ENCODE measurements around the gene SFTPD. TPM values are rescaled to one million over a fixed set of nuclear protein-coding genes. Genes with fewer than 3 reads are reported as not detected.
"Not testable (repeated sequence)": the region's sequence is repeated elsewhere in the genome, so short reads cannot be mapped to it uniquely, and the experiment has no call there.

Gene SFTPD
- 0.36 TPM for total RNA-seq

GRCh38 chr10:79948976-79949722 lies at the start of gene SFTPD:
SFTPD (minus strand) TSS chr10:79949105; CDS start chr10:79946659, 2,446 bp downstream.
- intact Hi-C loops (cut with DNase I) = no loop called here
- DNase-seq (ENCODE audit: low spot score) (no peak), ATAC-seq (no peak)

DNA sequence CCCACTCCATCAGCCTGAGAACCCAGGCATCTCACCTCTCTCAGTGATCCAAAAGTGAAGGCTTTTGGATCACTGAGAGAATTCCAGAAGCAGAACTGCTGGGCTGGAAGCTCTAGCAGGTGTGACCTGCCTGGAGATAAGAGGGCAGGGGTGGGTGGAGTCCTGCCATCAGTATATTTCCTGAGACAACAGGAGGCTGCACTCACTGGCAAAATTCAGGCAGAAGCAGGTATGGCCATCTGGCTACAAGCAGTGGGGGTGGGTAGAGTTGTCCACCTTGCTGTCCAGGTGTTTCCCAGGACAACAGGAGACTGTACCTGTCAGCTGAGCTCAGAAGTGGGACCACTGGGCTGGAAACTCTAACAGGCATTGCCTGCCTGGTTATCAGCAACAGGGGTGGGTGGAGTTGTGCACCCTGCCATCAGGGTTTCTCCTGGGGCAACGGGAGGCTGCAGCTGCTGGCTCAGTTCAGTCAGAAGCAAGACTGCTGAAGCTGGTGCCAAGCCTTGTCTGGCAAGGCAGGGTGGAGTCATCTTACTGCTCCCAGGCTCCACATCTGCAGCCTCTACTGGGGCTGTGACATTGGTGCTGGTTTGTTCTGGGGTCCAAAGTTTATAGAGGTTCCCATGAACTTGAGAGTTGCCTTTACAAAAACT lies 47.2 kb upstream of the SFTPD start:
- ATAC-seq = no peak
- intact Hi-C loops (cut with DNase I) = no loop called here
- no peak for DNase-seq (ENCODE audit: low spot score)

DNA sequence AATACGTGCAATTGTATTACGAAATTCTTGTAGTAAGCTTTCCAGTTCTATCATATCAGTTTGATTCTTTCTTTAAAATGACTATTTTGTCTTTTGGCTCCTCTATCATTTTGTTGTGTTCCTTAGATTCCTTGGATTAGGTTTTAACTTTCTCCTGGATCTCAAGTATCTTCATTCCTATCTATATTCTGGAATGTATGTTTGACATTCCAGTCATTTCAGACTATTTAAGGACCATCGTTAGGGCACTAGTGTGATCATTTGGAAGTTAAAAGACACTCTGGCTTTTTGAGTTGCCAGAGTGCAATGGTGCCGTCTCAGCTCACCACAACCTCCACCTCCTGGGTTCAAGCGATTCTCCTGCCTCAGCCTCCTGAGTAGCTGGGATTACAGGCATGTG lies 45.7 kb upstream of the SFTPD start:
- intact Hi-C loops (cut with DNase I) = no loop called here
- ATAC-seq = no peak
- no peak for DNase-seq (ENCODE audit: low spot score)

GRCh38 chr10:79988199-79988598 lies 39.3 kb upstream of the SFTPD start:
- DNase-seq (ENCODE audit: low spot score); ATAC-seq; intact Hi-C loops (cut with DNase I): not testable (repeated sequence)

DNA sequence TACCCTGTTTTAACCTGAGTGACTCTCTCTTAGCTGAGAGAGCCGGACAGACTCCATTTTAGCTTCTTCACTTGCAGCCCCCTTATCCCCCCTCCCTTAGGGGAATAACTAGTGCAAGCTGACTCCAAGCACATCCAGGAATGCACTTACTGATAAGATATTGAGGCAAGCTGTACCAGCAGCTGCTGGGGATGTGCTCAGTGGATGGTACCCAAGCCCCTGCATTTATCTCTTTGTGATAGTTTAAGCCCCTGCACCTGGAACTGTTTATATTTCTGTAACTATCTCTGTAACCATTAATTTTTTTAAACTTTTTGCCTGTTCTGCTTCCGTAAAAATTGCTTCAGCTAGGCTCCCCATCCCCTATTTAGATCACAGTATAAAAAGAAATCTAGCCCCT lies 37.8 kb upstream of the SFTPD start:
- intact Hi-C loops (cut with DNase I); DNase-seq (ENCODE audit: low spot score); ATAC-seq: not testable (repeated sequence)

DNA sequence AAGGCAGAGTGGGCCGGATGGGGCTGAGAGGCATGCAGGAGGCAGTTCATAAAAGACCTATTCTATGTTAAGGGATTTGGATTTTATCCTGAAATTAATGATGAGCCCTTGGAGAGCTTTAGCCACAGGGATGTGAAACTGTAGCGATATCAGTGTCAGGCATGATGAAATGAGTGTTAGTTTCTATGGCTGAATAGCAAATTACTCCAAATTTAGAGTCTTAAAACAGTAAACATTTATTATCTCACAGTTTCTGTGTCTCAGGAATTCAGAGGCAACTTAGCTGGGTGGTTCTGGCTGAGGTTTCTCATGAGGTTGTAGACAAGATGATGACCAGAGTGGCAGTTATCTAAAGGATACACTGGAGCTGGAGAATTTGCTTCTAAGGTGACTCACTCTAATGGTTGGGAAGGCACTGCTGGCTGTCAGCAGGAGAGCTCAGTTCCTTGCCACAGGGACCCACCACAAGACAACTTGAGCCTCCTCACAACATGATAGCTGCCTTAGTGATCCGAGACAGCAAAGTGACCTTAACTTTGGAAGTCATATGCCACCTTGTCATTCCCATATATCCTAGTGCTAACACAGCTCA lies 36.7 kb upstream of the SFTPD start:
- DNase-seq (ENCODE audit: low spot score) (no peak), ATAC-seq (no peak)
- intact Hi-C loops (cut with DNase I) = no loop called here

DNA sequence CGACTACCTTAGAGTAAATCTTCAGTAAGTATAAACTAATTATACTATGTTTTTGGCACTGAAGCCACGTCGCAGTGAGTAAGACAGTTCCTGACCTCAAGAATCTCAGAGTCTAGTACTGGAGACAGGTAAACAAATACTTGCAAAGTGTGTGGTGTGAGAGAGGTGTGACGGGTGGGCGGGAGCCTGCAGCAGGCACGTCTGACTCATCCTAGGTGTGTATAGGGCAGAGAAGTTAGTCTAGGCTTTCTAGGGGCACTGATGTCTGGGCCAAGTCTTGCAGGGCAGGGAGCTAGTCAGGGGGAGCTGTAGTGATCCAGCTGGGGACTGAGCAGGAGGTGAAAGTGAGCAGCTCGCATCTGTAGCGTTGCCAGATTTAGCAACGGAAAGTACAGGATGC lies 35.9 kb upstream of the SFTPD start:
- ATAC-seq = no peak
- intact Hi-C loops (cut with DNase I) = no loop called here
- DNase-seq (ENCODE audit: low spot score) = no peak

DNA sequence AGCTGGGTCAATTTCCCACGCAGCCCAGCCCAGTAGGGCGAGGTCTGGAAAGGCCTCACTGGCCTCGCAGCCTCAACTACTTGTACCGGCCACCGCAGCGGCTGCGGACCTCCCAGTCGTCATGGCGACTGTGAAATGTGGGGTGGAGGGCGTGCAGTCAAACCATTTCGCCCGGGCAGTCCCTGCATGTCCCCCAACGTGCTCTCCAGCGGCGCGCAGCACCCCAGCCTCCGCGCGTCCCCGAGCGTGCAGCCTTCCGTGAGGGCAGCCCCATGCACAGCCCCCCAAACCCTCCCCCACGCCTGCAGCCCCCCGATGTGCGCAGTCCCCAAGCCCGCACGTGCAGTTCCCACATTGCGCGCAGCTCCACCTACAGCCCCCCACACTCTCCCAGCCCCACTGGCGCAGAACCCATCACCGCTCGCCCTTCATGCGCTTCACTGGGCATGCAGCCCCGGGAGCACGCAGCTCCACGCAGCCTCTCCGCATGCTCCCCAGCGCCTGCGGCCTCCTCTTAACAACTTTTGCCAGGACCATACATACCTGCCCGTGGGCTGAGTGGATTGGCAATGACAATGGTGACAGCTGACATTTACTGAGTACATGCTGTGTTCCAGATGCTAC lies 34.5 kb upstream of the SFTPD start:
- DNase-seq (ENCODE audit: low spot score) (no peak), ATAC-seq (no peak)
- intact Hi-C loops (cut with DNase I) = no loop called here

- intact Hi-C loops (cut with DNase I) = no loop called here
- no peak for DNase-seq (ENCODE audit: low spot score)
- ATAC-seq = no peak
Measured at GRCh38 chr10:79982861-79983260, 34.0 kb upstream of the SFTPD start.

DNA sequence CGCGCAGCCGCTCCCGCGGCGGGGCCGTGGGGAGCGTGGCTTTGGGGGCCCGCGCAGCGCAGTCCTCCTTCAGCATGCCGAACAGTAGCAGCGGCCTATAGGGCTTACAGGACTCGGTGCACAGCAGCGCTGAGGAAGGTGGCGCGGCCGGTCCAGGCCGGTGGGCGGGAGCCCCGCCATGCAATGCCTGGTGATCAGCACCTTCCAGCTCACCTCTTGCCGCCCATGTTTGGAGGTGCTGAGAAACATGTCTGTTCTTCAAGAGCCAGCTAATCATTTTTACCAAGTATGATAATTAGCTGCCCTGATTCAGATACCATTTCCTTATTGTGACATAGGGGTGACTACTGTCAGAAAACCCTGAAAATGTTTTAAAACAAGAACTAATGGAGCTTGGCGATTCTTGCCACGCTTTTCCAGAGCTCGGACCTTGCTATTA lies 33.5 kb upstream of the SFTPD start:
- ATAC-seq = peak; percentile 23
- intact Hi-C loops (cut with DNase I) = no loop called here

GRCh38 chr10:79981450-79982361 lies 32.8 kb upstream of the SFTPD start:
- ATAC-seq = peak; percentile 87
- intact Hi-C loops (cut with DNase I) = no loop called here
- DNase-seq (ENCODE audit: low spot score) = no peak

More for the DNA sequence above, 33.5 kb upstream of the SFTPD start:
- DNase-seq (ENCODE audit: low spot score) = no peak

GRCh38 chr10:79980711-79981110 lies 31.8 kb upstream of the SFTPD start:
- ATAC-seq = no peak
- no peak for DNase-seq (ENCODE audit: low spot score)
- intact Hi-C loops (cut with DNase I) = no loop called here

GRCh38 chr10:79979976-79980687 lies 31.2 kb upstream of the SFTPD start:
- DNase-seq (ENCODE audit: low spot score) (no peak), ATAC-seq (no peak)
- intact Hi-C loops (cut with DNase I) = no loop called here

DNA sequence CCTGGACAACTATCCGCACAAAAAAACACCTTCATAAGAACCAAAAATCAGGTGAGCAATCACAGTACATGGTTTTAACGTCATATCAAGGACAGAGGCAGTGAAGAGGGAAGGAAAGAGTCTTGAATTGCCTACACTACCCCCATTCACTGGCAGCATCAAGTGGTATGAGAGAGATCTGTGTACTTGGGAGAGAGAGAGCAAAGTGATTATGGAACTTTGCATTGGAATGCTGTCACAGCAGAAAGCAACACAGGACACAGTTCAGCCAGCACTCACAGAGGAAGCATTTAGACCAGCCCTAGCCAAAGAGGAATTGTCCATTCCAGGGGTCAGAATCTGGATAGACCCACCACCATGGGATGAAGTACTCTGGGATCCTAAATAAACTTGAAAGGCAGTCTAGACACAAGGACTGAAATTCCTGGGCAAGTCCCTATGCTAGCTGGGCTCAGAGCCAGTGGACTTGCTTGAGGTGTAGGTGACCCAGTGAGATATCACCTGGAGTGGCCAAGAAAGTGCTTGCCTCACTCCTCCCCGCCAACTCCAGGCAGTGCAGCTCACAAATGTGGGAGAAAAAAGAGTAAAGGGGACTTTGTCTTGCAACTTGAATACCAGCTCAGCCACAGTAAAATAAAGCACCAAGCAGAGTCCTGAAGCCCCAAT lies 30.5 kb upstream of the SFTPD start:
- DNase-seq (ENCODE audit: low spot score) (no peak), ATAC-seq (no peak)
- intact Hi-C loops (cut with DNase I) = no loop called here

GRCh38 chr10:79976999-79977398 lies 28.1 kb upstream of the SFTPD start:
- intact Hi-C loops (cut with DNase I) = no loop called here
- ATAC-seq = no peak

DNA sequence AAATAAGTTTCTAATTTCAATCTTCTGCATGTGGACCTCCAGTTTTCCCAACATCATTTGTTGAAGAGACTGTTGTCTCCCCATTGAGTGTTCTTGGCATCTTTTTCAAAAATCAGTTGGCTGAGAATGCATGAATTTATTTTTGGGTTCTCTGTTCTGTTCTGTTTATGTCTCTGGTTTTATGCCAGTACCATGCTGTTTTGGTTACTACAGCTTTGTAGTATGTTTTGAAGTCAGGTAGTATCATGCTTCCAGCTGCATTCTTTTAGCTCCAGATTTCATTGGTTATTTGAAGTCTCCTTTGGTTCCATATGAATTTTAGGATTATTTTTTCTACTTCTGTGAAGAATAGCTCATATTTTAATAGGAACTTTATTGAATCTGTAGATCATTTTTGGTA lies 21.2 kb upstream of the SFTPD start:
- intact Hi-C loops (cut with DNase I) = no loop called here
- ATAC-seq = no peak
- DNase-seq (ENCODE audit: low spot score) = no peak

More at GRCh38 chr10:79976999-79977398, 28.1 kb upstream of the SFTPD start:
- DNase-seq (ENCODE audit: low spot score) = no peak

DNA sequence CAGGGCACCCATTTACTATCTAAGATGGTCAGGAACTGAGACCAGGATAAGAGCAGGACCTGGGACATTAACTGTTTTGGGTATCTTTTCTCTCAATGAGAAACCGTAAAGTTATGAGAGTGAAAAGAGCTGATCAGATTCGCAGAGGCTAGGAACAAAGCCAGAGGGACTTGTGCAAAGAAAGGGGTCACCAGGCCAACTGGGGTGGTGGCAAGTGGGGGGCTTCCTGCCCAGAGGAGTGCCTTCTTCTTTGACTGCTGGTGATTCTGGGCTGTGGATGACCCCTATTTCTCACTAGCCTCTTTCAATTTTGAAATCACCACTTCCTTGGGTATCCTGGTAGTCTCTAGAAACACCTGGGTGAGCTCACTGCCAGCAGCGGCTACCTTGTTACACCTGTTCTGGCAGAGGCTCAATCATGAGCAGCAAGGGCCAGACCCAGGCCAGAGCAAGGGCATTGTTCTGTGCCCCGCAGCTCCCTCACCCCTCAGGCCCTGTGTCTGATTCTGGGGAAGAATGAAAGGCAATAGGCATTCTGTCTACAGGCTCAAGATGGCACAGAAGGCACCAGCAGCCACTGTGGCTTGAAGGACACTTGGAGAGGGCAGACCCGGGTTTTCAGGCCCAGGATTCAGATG lies 999 bp downstream of the SFTPD start:
- no peak for ATAC-seq
- DNase-seq (ENCODE audit: low spot score) = no peak
- intact Hi-C loops (cut with DNase I) = no loop called here
